ENCODE results near the gene PAQR6. TPM values are rescaled to one million over a fixed set of nuclear protein-coding genes. Genes with fewer than 3 reads are reported as not detected.

Gene PAQR6
- total RNA-seq, 1 experiment from 2014 or later, result 0.92 TPM

DNA sequence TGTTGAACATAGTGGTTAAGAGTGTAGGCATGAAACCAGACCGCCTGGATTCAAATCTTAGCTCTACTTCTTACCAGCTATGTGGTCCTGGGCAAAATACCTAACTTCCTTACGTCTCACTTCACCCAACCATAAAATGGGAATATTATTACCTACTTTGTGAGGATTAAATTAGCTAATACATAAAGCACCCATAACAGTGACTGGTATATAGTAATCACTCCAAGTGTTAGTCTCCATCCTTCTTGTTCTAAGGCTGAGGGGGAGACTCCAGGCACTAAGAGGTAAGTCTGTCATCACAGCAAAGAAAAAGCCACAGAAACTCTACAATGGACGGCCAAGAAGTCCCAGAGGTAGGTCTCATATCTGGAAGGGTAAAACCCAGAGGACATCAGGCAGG, 32.0 kb upstream of the PAQR6 start:
- peaks cover 14% of the 10 kb centered on the region for H3K4me1 ChIP-seq (ENCODE audit: control insufficient read depth, insufficient read depth, low read length)
- TF ChIP-seq, protein P1, sequence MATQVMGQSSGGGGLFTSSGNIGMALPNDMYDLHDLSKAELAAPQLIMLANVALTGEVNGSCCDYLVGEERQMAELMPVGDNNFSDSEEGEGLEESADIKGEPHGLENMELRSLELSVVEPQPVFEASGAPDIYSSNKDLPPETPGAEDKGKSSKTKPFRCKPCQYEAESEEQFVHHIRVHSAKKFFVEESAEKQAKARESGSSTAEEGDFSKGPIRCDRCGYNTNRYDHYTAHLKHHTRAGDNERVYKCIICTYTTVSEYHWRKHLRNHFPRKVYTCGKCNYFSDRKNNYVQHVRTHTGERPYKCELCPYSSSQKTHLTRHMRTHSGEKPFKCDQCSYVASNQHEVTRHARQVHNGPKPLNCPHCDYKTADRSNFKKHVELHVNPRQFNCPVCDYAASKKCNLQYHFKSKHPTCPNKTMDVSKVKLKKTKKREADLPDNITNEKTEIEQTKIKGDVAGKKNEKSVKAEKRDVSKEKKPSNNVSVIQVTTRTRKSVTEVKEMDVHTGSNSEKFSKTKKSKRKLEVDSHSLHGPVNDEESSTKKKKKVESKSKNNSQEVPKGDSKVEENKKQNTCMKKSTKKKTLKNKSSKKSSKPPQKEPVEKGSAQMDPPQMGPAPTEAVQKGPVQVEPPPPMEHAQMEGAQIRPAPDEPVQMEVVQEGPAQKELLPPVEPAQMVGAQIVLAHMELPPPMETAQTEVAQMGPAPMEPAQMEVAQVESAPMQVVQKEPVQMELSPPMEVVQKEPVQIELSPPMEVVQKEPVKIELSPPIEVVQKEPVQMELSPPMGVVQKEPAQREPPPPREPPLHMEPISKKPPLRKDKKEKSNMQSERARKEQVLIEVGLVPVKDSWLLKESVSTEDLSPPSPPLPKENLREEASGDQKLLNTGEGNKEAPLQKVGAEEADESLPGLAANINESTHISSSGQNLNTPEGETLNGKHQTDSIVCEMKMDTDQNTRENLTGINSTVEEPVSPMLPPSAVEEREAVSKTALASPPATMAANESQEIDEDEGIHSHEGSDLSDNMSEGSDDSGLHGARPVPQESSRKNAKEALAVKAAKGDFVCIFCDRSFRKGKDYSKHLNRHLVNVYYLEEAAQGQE (IDR thresholded peaks at IDR 0.05; ENCODE audit: insufficient read depth in 1 of 2, low read depth in 2 of 2, low read length in 1 of 2), result no peak
- TF ChIP-seq TCF7L2 (IDR thresholded peaks at IDR 0.05; ENCODE audit: low read depth, low read length) (no peak), SIN3A (IDR thresholded peaks at IDR 0.05; ENCODE audit: borderline replicate concordance, insufficient read depth, low read depth, low read length) (no peak), POLR2AphosphoS5 (IDR thresholded peaks at IDR 0.05; ENCODE audit: low read depth, low read length) (no peak)
- TF ChIP-seq, protein P2, sequence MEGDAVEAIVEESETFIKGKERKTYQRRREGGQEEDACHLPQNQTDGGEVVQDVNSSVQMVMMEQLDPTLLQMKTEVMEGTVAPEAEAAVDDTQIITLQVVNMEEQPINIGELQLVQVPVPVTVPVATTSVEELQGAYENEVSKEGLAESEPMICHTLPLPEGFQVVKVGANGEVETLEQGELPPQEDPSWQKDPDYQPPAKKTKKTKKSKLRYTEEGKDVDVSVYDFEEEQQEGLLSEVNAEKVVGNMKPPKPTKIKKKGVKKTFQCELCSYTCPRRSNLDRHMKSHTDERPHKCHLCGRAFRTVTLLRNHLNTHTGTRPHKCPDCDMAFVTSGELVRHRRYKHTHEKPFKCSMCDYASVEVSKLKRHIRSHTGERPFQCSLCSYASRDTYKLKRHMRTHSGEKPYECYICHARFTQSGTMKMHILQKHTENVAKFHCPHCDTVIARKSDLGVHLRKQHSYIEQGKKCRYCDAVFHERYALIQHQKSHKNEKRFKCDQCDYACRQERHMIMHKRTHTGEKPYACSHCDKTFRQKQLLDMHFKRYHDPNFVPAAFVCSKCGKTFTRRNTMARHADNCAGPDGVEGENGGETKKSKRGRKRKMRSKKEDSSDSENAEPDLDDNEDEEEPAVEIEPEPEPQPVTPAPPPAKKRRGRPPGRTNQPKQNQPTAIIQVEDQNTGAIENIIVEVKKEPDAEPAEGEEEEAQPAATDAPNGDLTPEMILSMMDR (IDR thresholded peaks at IDR 0.05), result no peak
- CTCF ChIA-PET, result no interaction called here
- no peak overlapping the region for H3K27ac ChIP-seq (ENCODE audit: low read length)
- no peaks in the 10 kb centered on the region for H3K9me3 ChIP-seq (ENCODE audit: control insufficient read depth, insufficient read depth, low read depth, low read length)
- H3K27me3 ChIP-seq (ENCODE audit: control insufficient read depth, insufficient read depth, low read length), result no peaks in the 10 kb centered on the region
- in situ Hi-C loops (cut with HindIII; ENCODE audit: low pct_unique_long_range_greater_than_20kb, low sequenced_read_pairs), result no loop called here
- no peak for ATAC-seq
- H3K4me3 ChIP-seq (ENCODE audit: low read depth in 2 of 2, low read length in 2 of 2), result no peak overlapping the region
- BruUV-seq (replicated peaks), result no TSS peak
- H3K36me3 ChIP-seq (ENCODE audit: control insufficient read depth, insufficient read depth, low read length), result peaks cover 23% of the 10 kb centered on the region
- POLR2A ChIA-PET, result no interaction called here
- DNase-seq (ENCODE audit: low read depth, low spot score), result no peak
- intact Hi-C loops (cut with micrococcal nuclease; ENCODE audit: unreplicated experiment), result no loop called here

DNA sequence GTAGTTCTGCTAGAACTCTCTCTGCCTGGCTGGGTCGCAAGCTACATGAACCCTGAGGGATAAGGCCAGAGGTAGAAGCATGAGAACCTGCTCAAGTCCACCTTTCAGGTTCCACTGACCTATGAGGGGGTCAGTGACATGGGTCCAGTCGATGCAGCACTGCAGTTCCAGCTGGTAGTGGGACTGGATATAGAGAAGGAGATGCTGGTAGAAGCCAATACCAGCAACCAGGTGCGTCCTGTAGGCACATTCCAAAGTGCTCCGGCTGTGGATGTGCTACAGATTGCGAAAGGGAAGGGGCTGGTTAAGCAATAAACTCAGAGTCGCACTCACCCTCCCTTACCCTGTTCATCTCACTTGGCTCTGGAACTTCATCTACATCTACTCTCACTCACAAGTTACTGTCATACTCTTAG, 29.1 kb upstream of the PAQR6 start:
- in situ Hi-C loops (cut with HindIII; ENCODE audit: low pct_unique_long_range_greater_than_20kb, low sequenced_read_pairs), result no loop called here
- TF ChIP-seq POLR2AphosphoS5 (IDR thresholded peaks at IDR 0.05; ENCODE audit: low read depth, low read length) (no peak), TCF7L2 (IDR thresholded peaks at IDR 0.05; ENCODE audit: low read depth, low read length) (no peak), SIN3A (IDR thresholded peaks at IDR 0.05; ENCODE audit: borderline replicate concordance, insufficient read depth, low read depth, low read length) (no peak)
- TF ChIP-seq, protein P2 (IDR thresholded peaks at IDR 0.05), result no peak
- TF ChIP-seq, protein P1 (IDR thresholded peaks at IDR 0.05; ENCODE audit: insufficient read depth in 1 of 2, low read depth in 2 of 2, low read length in 1 of 2), result no peak
- H3K9me3 ChIP-seq (ENCODE audit: control insufficient read depth, insufficient read depth, low read depth, low read length), result no peaks in the 10 kb centered on the region
- intact Hi-C loops (cut with micrococcal nuclease; ENCODE audit: unreplicated experiment), result no loop called here
- H3K27ac ChIP-seq (ENCODE audit: low read length), result no peak overlapping the region
- DNase-seq (ENCODE audit: low read depth, low spot score) (no peak), ATAC-seq (no peak)
- ChIA-PET POLR2A (no interaction called here), CTCF (no interaction called here)
- no peaks in the 10 kb centered on the region for H3K27me3 ChIP-seq (ENCODE audit: control insufficient read depth, insufficient read depth, low read length)
- H3K36me3 ChIP-seq (ENCODE audit: control insufficient read depth, insufficient read depth, low read length), result peaks cover 38% of the 10 kb centered on the region
- no peak overlapping the region for H3K4me3 ChIP-seq (ENCODE audit: low read depth in 2 of 2, low read length in 2 of 2)
- H3K4me1 ChIP-seq (ENCODE audit: control insufficient read depth, insufficient read depth, low read length), result peaks cover 9% of the 10 kb centered on the region
- BruUV-seq (replicated peaks), result no TSS peak

Measured in Panc1 (cell line).